Measurements from ENCODE around the gene LIF.

DNA sequence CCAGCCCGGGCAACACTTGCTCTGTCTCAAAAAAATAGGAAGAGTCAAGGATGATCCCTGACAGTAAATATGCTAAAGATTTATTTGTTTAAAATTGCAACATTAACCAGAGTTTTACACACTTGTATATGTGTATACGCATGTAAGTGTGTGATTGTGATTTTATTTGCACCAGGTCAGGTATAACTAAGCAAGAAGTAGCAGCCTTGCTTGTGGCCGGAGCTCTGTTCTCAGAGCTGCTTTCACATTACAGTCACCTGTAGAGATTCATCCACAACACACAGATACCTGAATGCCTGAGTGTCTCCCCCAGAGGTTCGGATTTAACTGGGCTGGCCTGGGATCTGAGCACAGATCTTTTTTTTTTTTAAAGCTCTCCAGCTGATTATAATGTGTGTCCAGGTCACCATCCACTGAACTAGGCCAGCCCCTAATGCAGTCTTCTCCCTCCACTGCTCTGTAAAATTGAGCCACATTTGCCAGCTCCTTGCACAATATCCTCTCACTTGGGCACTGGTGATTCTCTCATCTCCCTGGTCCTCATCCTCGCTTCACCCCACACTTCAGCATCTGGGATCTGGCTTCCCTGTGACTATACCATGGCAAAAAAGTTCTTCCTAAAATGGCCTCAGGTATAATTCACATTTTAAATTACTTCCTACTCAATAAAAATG is 48.3 kb downstream of the LIF start:
- TF ChIP-seq, protein P1, sequence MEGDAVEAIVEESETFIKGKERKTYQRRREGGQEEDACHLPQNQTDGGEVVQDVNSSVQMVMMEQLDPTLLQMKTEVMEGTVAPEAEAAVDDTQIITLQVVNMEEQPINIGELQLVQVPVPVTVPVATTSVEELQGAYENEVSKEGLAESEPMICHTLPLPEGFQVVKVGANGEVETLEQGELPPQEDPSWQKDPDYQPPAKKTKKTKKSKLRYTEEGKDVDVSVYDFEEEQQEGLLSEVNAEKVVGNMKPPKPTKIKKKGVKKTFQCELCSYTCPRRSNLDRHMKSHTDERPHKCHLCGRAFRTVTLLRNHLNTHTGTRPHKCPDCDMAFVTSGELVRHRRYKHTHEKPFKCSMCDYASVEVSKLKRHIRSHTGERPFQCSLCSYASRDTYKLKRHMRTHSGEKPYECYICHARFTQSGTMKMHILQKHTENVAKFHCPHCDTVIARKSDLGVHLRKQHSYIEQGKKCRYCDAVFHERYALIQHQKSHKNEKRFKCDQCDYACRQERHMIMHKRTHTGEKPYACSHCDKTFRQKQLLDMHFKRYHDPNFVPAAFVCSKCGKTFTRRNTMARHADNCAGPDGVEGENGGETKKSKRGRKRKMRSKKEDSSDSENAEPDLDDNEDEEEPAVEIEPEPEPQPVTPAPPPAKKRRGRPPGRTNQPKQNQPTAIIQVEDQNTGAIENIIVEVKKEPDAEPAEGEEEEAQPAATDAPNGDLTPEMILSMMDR (IDR thresholded peaks at IDR 0.05): no peak
- TF ChIP-seq EP300 (IDR thresholded peaks at IDR 0.05): no peak
- no peak for TF ChIP-seq POLR2A (IDR thresholded peaks at IDR 0.05)
- no peak for TF ChIP-seq POLR2AphosphoS5 (IDR thresholded peaks at IDR 0.05)
